ENCODE measurements around the gene RILPL2.
A peak's percentile ranks its signal among the peaks of the same experiment; 100 is the strongest.
"Not testable (repeated sequence)": the region's sequence is repeated elsewhere in the genome, so short reads cannot be mapped to it uniquely, and the experiment has no call there.

RILPL2 gene

GRCh38 chr12:123463174-123463573 is 26.7 kb upstream of the RILPL2 start:
- WGBS, 2 donors (ENCODE audit: extremely low coverage in 2 of 2, insufficient read length in 2 of 2, insufficient replicate concordance in 1 of 2), result no CpG with 5 or more reads among the region's 11 CpGs
- not testable (repeated sequence) for H2BK15ac ChIP-seq (ENCODE audit: low read length); H3K4me2 ChIP-seq (ENCODE audit: insufficient read depth, low read length, poor library complexity, severe bottlenecking); H2BK120ac ChIP-seq (ENCODE audit: low read depth, low read length); H3K9me3 ChIP-seq (replicated peaks in 1 of 2; ENCODE audit: control insufficient read depth in 2 of 2, insufficient read depth in 1 of 2, low read depth in 1 of 2, low read length in 2 of 2); H3K4ac ChIP-seq (ENCODE audit: low read length); H2BK5ac ChIP-seq (ENCODE audit: low read length); H4K91ac ChIP-seq (ENCODE audit: low read depth, low read length, poor library complexity); DNase-seq (ENCODE audit: low spot score); H2AFZ ChIP-seq (ENCODE audit: low read length); H3K27ac ChIP-seq (replicated peaks; ENCODE audit: low read length); H3K79me1 ChIP-seq (ENCODE audit: low read depth, low read length); H3K23ac ChIP-seq (ENCODE audit: low read depth, low read length, poor library complexity); H3K4me1 ChIP-seq (ENCODE audit: control insufficient read depth in 2 of 2, insufficient read depth in 1 of 2, low read depth in 1 of 2, low read length in 2 of 2); H3K18ac ChIP-seq (ENCODE audit: low read length); H3K27me3 ChIP-seq (ENCODE audit: control insufficient read depth in 3 of 3, insufficient read depth in 3 of 3, low read depth in 1 of 3, low read length in 3 of 3); H3K14ac ChIP-seq (ENCODE audit: low read length); H3K4me3 ChIP-seq (ENCODE audit: low read length in 2 of 2); H2AK5ac ChIP-seq (ENCODE audit: low read depth, low read length); H3K9ac ChIP-seq (ENCODE audit: low read depth, low read length, poor library complexity); H2BK12ac ChIP-seq (ENCODE audit: low read length); H4K8ac ChIP-seq (ENCODE audit: low read depth, low read length)
- H3K36me3 ChIP-seq (replicated peaks in 1 of 2; ENCODE audit: control insufficient read depth in 2 of 2, insufficient read depth in 2 of 2, low read length in 2 of 2), result peaks cover 5 to 51% of the 10 kb centered on the region in 2 donors

- H3K9me3 ChIP-seq (replicated peaks in 1 of 2; ENCODE audit: control insufficient read depth in 2 of 2, insufficient read depth in 1 of 2, low read depth in 1 of 2, low read length in 2 of 2), result no peaks in the 10 kb centered on the region
- H3K79me1 ChIP-seq (ENCODE audit: low read depth, low read length), result peaks cover 2% of the 10 kb centered on the region
- H2BK120ac ChIP-seq (ENCODE audit: low read depth, low read length), result no peak within 1 kb of the TSS
- no peak within 1 kb of the TSS for H4K8ac ChIP-seq (ENCODE audit: low read depth, low read length)
- peaks cover 0 to 15% of the 10 kb centered on the region in 2 donors for H3K36me3 ChIP-seq (replicated peaks in 1 of 2; ENCODE audit: control insufficient read depth in 2 of 2, insufficient read depth in 2 of 2, low read length in 2 of 2)
- peak within 1 kb of the TSS; percentile 93 to 97 for H3K4me3 ChIP-seq (ENCODE audit: low read length in 2 of 2)
- peaks cover 0 to 4% of the 10 kb centered on the region in 2 donors for H3K4me1 ChIP-seq (ENCODE audit: control insufficient read depth in 2 of 2, insufficient read depth in 1 of 2, low read depth in 1 of 2, low read length in 2 of 2)
- peak within 1 kb of the TSS; percentile 96 for H3K23ac ChIP-seq (ENCODE audit: low read depth, low read length, poor library complexity)
- peak within 1 kb of the TSS; percentile 63 for H2BK12ac ChIP-seq (ENCODE audit: low read length)
- no peaks in the 10 kb centered on the region for H3K27me3 ChIP-seq (ENCODE audit: control insufficient read depth in 3 of 3, insufficient read depth in 3 of 3, low read depth in 1 of 3, low read length in 3 of 3)
- H2AK5ac ChIP-seq (ENCODE audit: low read depth, low read length), result no peak within 1 kb of the TSS
- peak within 1 kb of the TSS; percentile 95 for H2BK5ac ChIP-seq (ENCODE audit: low read length)
- no peak within 1 kb of the TSS for H4K91ac ChIP-seq (ENCODE audit: low read depth, low read length, poor library complexity)
- peak within 1 kb of the TSS; percentile 99 for H3K18ac ChIP-seq (ENCODE audit: low read length)
- H3K9ac ChIP-seq (ENCODE audit: low read depth, low read length, poor library complexity), result peak within 1 kb of the TSS; percentile 99
- H2BK15ac ChIP-seq (ENCODE audit: low read length), result no peak within 1 kb of the TSS
- peak; percentile 69 for DNase-seq (ENCODE audit: low spot score)
- H3K14ac ChIP-seq (ENCODE audit: low read length), result peak within 1 kb of the TSS; percentile 71
- peak within 1 kb of the TSS; percentile 54 for H3K4me2 ChIP-seq (ENCODE audit: insufficient read depth, low read length, poor library complexity, severe bottlenecking)
- H3K27ac ChIP-seq (replicated peaks; ENCODE audit: low read length), result peak within 1 kb of the TSS; percentile 100
- peak within 1 kb of the TSS; percentile 99 for H2AFZ ChIP-seq (ENCODE audit: low read length)
- no peak within 1 kb of the TSS for H3K4ac ChIP-seq (ENCODE audit: low read length)
- no CpG with 5 or more reads among the region's 48 CpGs for WGBS, 2 donors (ENCODE audit: extremely low coverage in 2 of 2, insufficient read length in 2 of 2, insufficient replicate concordance in 1 of 2)
Measured at GRCh38 chr12:123457980-123458779, 21.7 kb upstream of the RILPL2 start, which contains the start of gene SNRNP35. Gene SNRNP35, plus strand, starts transcription at chr12:123458139. Its CDS starts 7,402 bp downstream, at chr12:123465541.

- Histone ChIP-seq H3K4me1 (ENCODE audit: control insufficient read depth in 2 of 2, insufficient read depth in 1 of 2, low read depth in 1 of 2, low read length in 2 of 2) (no peaks in the 10 kb centered on the region), H2BK12ac (ENCODE audit: low read length) (no peak overlapping the region), H3K27me3 (ENCODE audit: control insufficient read depth in 3 of 3, insufficient read depth in 3 of 3, low read depth in 1 of 3, low read length in 3 of 3) (no peaks in the 10 kb centered on the region), H2AFZ (ENCODE audit: low read length) (no peak overlapping the region), H3K79me1 (ENCODE audit: low read depth, low read length) (no peaks in the 10 kb centered on the region), H2BK120ac (ENCODE audit: low read depth, low read length) (no peak overlapping the region), H3K23ac (ENCODE audit: low read depth, low read length, poor library complexity) (no peak overlapping the region), H3K4ac (ENCODE audit: low read length) (no peak overlapping the region), H3K9me3 (replicated peaks in 1 of 2; ENCODE audit: control insufficient read depth in 2 of 2, insufficient read depth in 1 of 2, low read depth in 1 of 2, low read length in 2 of 2) (no peaks in the 10 kb centered on the region), H3K27ac (replicated peaks; ENCODE audit: low read length) (no peak overlapping the region), H4K8ac (ENCODE audit: low read depth, low read length) (no peak overlapping the region), H3K4me2 (ENCODE audit: insufficient read depth, low read length, poor library complexity, severe bottlenecking) (no peak overlapping the region), H2BK15ac (ENCODE audit: low read length) (no peak overlapping the region), H2BK5ac (ENCODE audit: low read length) (no peak overlapping the region), H3K9ac (ENCODE audit: low read depth, low read length, poor library complexity) (no peak overlapping the region), H4K91ac (ENCODE audit: low read depth, low read length, poor library complexity) (no peak overlapping the region), H3K4me3 (ENCODE audit: low read length in 2 of 2) (no peak overlapping the region), H2AK5ac (ENCODE audit: low read depth, low read length) (no peak overlapping the region), H3K18ac (ENCODE audit: low read length) (no peak overlapping the region), H3K14ac (ENCODE audit: low read length) (no peak overlapping the region), H3K36me3 (replicated peaks in 1 of 2; ENCODE audit: control insufficient read depth in 2 of 2, insufficient read depth in 2 of 2, low read length in 2 of 2) (no peaks in the 10 kb centered on the region)
- no peak for DNase-seq (ENCODE audit: low spot score)
- no CpG with 5 or more reads among the region's 3 CpGs for WGBS, 2 donors (ENCODE audit: extremely low coverage in 2 of 2, insufficient read length in 2 of 2, insufficient replicate concordance in 1 of 2)
Measured at GRCh38 chr12:123453165-123453564, 16.7 kb upstream of the RILPL2 start.

DNA sequence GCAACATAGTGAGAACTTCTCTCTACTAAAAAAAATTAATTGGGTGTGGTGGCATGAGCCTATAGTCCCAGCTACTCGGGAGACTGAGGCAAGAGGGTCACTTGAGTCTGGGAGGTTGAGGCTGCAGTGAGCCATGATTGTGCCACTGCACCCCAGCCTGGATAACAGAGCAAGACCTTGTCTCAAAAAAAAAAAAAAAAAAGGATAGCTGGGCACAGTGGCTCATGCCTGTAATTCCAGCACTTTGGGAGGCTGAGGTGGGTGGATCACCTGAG is 15.7 kb upstream of the RILPL2 start:
- not testable (repeated sequence) for H3K9ac ChIP-seq (ENCODE audit: low read depth, low read length, poor library complexity); H2BK120ac ChIP-seq (ENCODE audit: low read depth, low read length)
- WGBS, 2 donors (ENCODE audit: extremely low coverage in 2 of 2, insufficient read length in 2 of 2, insufficient replicate concordance in 1 of 2), result no CpG with 5 or more reads among the region's 1 CpG

More for the DNA sequence above, 15.7 kb upstream of the RILPL2 start:
- H2BK12ac ChIP-seq (ENCODE audit: low read length); H2BK15ac ChIP-seq (ENCODE audit: low read length); H3K79me1 ChIP-seq (ENCODE audit: low read depth, low read length); H3K4me2 ChIP-seq (ENCODE audit: insufficient read depth, low read length, poor library complexity, severe bottlenecking); H2AFZ ChIP-seq (ENCODE audit: low read length); H3K27me3 ChIP-seq (ENCODE audit: control insufficient read depth in 3 of 3, insufficient read depth in 3 of 3, low read depth in 1 of 3, low read length in 3 of 3); DNase-seq (ENCODE audit: low spot score); H3K4ac ChIP-seq (ENCODE audit: low read length); H3K14ac ChIP-seq (ENCODE audit: low read length); H2AK5ac ChIP-seq (ENCODE audit: low read depth, low read length); H3K36me3 ChIP-seq (replicated peaks in 1 of 2; ENCODE audit: control insufficient read depth in 2 of 2, insufficient read depth in 2 of 2, low read length in 2 of 2); H3K27ac ChIP-seq (replicated peaks; ENCODE audit: low read length); H3K4me1 ChIP-seq (ENCODE audit: control insufficient read depth in 2 of 2, insufficient read depth in 1 of 2, low read depth in 1 of 2, low read length in 2 of 2); H3K4me3 ChIP-seq (ENCODE audit: low read length in 2 of 2); H4K8ac ChIP-seq (ENCODE audit: low read depth, low read length); H4K91ac ChIP-seq (ENCODE audit: low read depth, low read length, poor library complexity); H3K18ac ChIP-seq (ENCODE audit: low read length); H3K23ac ChIP-seq (ENCODE audit: low read depth, low read length, poor library complexity); H3K9me3 ChIP-seq (replicated peaks in 1 of 2; ENCODE audit: control insufficient read depth in 2 of 2, insufficient read depth in 1 of 2, low read depth in 1 of 2, low read length in 2 of 2); H2BK5ac ChIP-seq (ENCODE audit: low read length): not testable (repeated sequence)

All from neuronal stem cell (in vitro differentiated cells).